GM12864 (cell line): Measurements from ENCODE around the gene PMM1.
A peak's percentile ranks its signal among the peaks of the same experiment; 100 is the strongest.
"Not testable (repeated sequence)": the region's sequence is repeated elsewhere in the genome, so short reads cannot be mapped to it uniquely, and the experiment has no call there.

Experiments used
- DNase-seq: peaks from one replicate; pipeline ENCODE4 v3.0.0-alpha.2; 2011; ENCODE audit warnings: low read depth
- H3K4me3 ChIP-seq: 2 replicates; pipeline ENCODE4 v1.5.1; 2011; ENCODE audit warnings: mild to moderate bottlenecking, low read depth, low read length, control low read depth
- TF ChIP-seq, protein P1 (sequence below): IDR thresholded peaks from 2 replicates; pipeline ENCODE4 v1.5.1; 2011; ENCODE audit warnings: low read depth, mild to moderate bottlenecking, moderate library complexity, low read length, control low read depth, inconsistent platforms; ENCODE audit errors: missing control alignments

PMM1 gene

DNA sequence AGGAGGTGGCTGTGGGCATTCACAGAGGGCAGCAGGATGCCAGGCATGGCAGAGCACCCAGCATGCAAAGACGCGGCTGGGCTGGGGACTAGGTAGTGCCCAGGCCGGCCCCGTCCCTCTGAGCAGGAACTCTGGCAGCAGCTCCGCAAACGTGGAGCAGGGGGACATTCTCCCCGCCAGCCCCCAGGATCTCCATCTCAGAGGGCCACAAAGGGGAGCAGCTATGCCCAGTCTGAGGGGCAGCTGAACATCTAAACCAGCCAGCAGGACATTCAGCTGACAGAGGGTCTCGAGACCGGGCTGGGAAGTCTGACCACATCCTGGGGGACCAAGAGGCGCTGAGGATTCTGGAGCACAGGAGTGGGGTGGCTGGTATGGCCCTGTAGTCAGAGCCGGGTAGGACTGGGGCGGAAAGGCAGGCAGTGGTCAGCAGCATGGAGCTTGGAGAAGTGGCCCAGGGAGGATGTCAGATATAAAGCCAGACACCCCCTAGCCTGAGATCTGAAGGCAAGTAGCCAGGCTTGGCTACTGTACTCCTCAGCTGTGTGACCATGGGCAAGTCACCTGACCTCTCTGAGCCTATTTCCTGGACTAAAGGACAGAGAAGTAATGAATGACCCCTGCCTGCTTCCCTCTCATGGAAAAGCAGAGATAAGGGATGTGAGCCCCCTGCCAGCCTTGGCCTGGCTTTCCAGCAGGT lies 10.2 kb downstream of the PMM1 start:
- no peak for DNase-seq
- no peak overlapping the region for H3K4me3 ChIP-seq
- TF ChIP-seq, protein P1, sequence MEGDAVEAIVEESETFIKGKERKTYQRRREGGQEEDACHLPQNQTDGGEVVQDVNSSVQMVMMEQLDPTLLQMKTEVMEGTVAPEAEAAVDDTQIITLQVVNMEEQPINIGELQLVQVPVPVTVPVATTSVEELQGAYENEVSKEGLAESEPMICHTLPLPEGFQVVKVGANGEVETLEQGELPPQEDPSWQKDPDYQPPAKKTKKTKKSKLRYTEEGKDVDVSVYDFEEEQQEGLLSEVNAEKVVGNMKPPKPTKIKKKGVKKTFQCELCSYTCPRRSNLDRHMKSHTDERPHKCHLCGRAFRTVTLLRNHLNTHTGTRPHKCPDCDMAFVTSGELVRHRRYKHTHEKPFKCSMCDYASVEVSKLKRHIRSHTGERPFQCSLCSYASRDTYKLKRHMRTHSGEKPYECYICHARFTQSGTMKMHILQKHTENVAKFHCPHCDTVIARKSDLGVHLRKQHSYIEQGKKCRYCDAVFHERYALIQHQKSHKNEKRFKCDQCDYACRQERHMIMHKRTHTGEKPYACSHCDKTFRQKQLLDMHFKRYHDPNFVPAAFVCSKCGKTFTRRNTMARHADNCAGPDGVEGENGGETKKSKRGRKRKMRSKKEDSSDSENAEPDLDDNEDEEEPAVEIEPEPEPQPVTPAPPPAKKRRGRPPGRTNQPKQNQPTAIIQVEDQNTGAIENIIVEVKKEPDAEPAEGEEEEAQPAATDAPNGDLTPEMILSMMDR, result no peak

DNA sequence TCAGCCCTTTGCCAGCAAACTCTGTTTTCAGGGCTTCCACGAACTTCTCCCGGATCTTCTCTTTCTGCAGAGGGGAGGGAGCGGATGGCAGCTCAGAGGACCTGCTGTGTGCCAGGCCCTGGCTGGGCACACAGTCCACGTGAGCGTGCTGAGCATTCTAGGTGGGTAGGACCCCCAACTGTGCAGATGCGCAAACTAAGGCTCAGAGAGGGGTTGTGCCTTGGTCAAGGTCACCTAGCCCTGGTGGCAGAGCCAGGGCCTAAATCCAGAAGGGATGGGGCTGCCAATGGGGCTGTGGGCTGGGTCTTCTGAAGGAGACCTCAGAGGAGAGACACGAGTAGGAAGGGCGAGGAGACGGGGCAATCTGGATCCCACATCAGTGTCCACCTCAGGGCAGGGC lies 10.8 kb downstream of the PMM1 start:
- TF ChIP-seq, protein P1, result no peak
- DNase-seq, result no peak
- no peak overlapping the region for H3K4me3 ChIP-seq

DNA sequence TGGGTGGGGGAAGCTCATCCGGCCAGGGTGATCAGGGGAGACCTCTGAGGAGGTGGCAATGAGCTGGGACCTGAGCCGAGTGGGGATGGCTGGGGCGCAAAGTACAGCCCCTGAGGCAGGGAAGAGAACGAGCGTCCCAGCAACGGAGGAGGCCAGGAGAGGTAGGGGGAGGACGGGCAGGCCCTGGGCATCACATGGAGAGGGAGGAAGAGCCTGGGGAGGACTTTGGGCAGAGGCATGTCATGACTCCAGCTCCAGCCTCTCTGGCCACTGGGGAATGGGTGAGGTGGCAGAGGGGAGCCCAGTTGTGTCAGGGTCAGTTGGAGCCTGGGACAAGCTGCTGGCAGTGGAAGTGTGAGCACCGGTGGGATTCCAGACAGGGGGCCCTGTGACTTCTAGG lies 11.5 kb downstream of the PMM1 start:
- H3K4me3 ChIP-seq, result no peak overlapping the region
- TF ChIP-seq, protein P1, result no peak
- no peak for DNase-seq

DNA sequence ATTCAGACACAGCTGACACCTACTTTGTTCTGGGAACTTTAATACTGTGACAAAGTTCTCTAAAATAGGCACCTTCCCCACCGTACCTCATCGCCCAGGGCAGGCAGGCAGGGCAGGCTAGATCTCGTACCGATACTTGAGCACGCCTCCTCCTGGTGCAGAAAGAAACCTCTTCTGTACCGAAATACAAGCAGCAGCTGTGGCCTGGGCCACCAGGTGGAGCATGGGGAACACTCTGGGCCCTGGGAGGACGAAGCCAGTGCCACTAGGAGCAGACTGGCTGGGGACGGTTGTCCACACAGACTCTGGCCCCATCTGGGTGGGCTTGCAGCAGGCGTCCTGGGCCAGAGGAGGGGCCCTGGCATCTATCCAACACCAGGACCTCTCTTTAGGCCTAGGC lies 12.8 kb downstream of the PMM1 start:
- no peak for DNase-seq
- TF ChIP-seq, protein P1, result peak; percentile 56
- no peak overlapping the region for H3K4me3 ChIP-seq

DNA sequence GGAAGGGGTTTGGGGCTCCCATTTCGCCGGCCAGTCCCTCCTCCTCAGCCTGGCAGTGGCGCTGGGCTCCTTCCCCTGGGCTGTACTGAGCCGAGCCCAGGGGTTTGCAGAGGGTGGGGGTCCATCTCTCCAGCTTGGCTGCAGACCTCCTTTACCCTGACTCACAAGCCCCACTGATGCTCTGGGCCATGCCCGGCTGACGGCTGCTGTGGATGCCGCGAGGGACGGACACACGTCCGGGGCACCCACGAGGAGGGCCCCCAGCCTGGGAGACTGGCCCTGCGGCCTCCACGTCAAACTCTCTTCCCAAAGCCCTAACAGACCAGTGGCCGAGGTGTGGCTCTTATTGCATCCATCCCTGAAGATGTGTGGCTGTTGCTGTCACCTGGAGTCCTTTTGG lies 14.1 kb downstream of the PMM1 start:
- H3K4me3 ChIP-seq, result no peak overlapping the region

DNA sequence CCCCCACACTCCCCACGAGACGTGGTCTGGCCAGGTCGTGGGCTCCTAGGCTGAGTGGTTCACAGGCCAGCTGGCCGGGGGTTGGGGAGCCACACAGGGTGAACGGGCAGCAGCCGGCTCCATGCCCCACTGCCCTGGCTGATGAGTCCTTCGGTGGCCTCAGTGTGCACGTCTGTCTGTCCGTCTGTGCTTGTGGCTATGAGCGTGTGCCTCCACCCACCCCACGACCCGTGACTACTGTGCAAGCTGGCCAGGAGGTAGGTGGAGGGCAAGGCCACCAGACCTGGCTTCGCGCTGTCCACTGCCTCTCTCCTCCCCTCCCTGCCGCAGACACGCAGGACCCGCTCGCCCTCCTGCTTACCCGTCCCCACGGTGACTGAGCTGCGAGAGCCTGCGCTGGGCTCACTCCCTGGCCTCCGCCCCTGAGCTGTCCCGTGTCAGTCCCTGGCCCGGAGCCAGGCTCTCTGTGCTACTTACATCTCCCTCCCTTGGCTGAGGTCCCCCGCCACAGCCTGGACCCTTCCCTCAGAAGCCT lies 14.7 kb downstream of the PMM1 start:
- no peak overlapping the region for H3K4me3 ChIP-seq
- TF ChIP-seq, protein P1, result no peak
- no peak for DNase-seq

More for the DNA sequence above, 14.1 kb downstream of the PMM1 start:
- TF ChIP-seq, protein P1, result no peak
- DNase-seq, result no peak

DNA sequence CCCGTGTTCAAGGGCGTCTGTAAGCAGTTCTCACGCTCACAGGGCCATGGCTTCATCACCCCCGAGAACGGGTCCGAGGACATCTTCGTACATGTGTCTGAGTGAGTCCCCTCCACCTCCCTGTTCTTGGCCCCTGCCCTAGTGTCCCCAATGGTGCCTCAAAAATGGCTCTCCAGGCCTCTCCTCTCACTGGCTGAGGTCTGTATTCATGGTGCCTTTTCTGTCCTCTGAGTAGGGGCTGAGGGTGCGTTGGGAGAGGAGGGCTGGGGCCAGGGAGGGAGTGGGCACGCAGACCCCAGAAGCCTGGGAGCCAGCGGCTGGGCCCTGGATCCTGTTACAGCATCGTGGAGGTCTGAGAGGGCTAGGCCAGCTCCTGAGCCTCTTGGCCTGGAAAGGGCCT lies 16.0 kb downstream of the PMM1 start:
- no peak for DNase-seq
- TF ChIP-seq, protein P1, result no peak
- H3K4me3 ChIP-seq, result no peak overlapping the region

DNA sequence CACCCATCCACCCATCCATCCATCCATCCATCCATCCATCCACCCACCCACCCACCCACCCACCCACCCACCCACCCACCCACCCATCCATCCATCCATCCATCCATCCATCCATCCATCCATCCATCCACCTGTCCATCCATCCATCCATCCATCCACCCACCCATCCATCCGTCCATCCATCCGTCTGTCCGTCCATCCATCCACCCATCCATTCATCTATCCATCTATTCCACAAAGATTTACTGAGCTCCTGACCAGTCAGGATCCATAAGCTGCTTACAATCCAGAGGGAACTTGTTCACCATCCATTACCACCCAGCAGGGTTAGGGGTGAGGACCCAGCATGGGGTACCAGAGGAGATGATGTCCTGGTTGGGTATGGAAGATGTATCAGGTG lies 17.3 kb downstream of the PMM1 start:
- not testable (repeated sequence) for H3K4me3 ChIP-seq, DNase-seq
